Measurements from ENCODE around the gene SYNC.

GRCh38 chr1:32684167-32684811, 18.3 kb downstream of the SYNC start:
- no peak for TF ChIP-seq TAF1 (IDR thresholded peaks at IDR 0.05; ENCODE audit: borderline replicate concordance, low read depth, low read length)
- TF ChIP-seq, protein P1, sequence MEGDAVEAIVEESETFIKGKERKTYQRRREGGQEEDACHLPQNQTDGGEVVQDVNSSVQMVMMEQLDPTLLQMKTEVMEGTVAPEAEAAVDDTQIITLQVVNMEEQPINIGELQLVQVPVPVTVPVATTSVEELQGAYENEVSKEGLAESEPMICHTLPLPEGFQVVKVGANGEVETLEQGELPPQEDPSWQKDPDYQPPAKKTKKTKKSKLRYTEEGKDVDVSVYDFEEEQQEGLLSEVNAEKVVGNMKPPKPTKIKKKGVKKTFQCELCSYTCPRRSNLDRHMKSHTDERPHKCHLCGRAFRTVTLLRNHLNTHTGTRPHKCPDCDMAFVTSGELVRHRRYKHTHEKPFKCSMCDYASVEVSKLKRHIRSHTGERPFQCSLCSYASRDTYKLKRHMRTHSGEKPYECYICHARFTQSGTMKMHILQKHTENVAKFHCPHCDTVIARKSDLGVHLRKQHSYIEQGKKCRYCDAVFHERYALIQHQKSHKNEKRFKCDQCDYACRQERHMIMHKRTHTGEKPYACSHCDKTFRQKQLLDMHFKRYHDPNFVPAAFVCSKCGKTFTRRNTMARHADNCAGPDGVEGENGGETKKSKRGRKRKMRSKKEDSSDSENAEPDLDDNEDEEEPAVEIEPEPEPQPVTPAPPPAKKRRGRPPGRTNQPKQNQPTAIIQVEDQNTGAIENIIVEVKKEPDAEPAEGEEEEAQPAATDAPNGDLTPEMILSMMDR (IDR thresholded peaks at IDR 0.05 in 2 of 3, conservative IDR thresholded peaks at IDR 0.05 in 1 of 3; ENCODE audit: control insufficient read depth in 2 of 3, extremely low read depth in 1 of 3, insufficient read depth in 1 of 3, low read depth in 3 of 3, low read length in 3 of 3): no peak
- TF ChIP-seq SMAD5 (IDR thresholded peaks at IDR 0.05; ENCODE audit: low read depth): 0 out of 2 replicates have a peak, but pooled peaks have one; percentile 10
- no peak for TF ChIP-seq POLR2AphosphoS5 (IDR thresholded peaks at IDR 0.05; ENCODE audit: low read length)
- no peak for TF ChIP-seq NR2C2 (IDR thresholded peaks at IDR 0.05; ENCODE audit: borderline replicate concordance, control insufficient read depth, insufficient read length, low read depth)
- no peak for TF ChIP-seq CHD4 (IDR thresholded peaks at IDR 0.05)
- no peak for TF ChIP-seq CREB1 (IDR thresholded peaks at IDR 0.05; ENCODE audit: low read depth)
- TF ChIP-seq ZNF24 (IDR thresholded peaks at IDR 0.05): no peak
- no peak for TF ChIP-seq TCF7 (IDR thresholded peaks at IDR 0.05; ENCODE audit: borderline replicate concordance)
- no peak for TF ChIP-seq JUNB (IDR thresholded peaks at IDR 0.05)
- no peak for TF ChIP-seq TARDBP (IDR thresholded peaks at IDR 0.05; ENCODE audit: borderline replicate concordance)

Measured in GM12878 (cell line).